ENCODE measurements around the gene FBXL7.

The FBXL7 gene

GRCh38 chr5:15600035-15600434 is 100.1 kb downstream of the FBXL7 start:
- Histone ChIP-seq H3K36me3 (ENCODE audit: insufficient read depth, low read length) (no peaks in the 10 kb centered on the region), H3K4me3 (ENCODE audit: low read depth in 1 of 2, low read length in 2 of 2) (no peak overlapping the region)
- ATAC-seq (ENCODE audit: insufficient read depth, low read depth), result no peak

DNA sequence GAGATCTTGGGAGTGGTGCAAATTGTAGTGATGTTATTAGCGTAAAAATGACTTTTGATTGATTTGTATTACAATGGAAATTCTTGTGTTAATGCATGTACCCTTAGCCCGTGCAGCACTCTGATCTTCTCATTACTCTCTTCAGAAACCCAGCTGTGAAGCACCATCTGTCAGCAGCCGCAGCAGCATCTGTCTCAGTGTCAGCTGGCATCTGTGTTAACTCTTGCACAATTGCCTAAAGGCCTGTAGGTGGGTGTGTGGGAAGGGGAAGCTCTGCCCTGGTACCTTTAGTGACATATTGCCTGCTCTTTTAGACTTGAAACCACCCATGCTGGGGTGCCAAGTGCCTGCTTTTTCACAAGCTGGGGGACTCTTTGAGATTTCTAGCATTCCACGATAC is 101.3 kb downstream of the FBXL7 start:
- TF ChIP-seq EZH2 (IDR thresholded peaks at IDR 0.05; ENCODE audit: borderline replicate concordance, low read depth, low read length, severe bottlenecking), result no peak
- TF ChIP-seq, protein P1, sequence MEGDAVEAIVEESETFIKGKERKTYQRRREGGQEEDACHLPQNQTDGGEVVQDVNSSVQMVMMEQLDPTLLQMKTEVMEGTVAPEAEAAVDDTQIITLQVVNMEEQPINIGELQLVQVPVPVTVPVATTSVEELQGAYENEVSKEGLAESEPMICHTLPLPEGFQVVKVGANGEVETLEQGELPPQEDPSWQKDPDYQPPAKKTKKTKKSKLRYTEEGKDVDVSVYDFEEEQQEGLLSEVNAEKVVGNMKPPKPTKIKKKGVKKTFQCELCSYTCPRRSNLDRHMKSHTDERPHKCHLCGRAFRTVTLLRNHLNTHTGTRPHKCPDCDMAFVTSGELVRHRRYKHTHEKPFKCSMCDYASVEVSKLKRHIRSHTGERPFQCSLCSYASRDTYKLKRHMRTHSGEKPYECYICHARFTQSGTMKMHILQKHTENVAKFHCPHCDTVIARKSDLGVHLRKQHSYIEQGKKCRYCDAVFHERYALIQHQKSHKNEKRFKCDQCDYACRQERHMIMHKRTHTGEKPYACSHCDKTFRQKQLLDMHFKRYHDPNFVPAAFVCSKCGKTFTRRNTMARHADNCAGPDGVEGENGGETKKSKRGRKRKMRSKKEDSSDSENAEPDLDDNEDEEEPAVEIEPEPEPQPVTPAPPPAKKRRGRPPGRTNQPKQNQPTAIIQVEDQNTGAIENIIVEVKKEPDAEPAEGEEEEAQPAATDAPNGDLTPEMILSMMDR (IDR thresholded peaks at IDR 0.05; ENCODE audit: borderline replicate concordance, extremely low read depth, low read length, poor library complexity, severe bottlenecking), result no peak
- Histone ChIP-seq H3K4me2 (ENCODE audit: insufficient read depth, low read length) (no peak overlapping the region), H2AFZ (ENCODE audit: low read depth, low read length) (no peak overlapping the region), H3K4me1 (ENCODE audit: insufficient read depth, low read length) (no peaks in the 10 kb centered on the region), H3K79me2 (ENCODE audit: insufficient read depth, low read length) (no peaks in the 10 kb centered on the region), H3K4me3 (ENCODE audit: low read depth in 1 of 2, low read length in 2 of 2) (no peak overlapping the region), H3K36me3 (ENCODE audit: insufficient read depth, low read length) (no peaks in the 10 kb centered on the region), H3K9me3 (ENCODE audit: insufficient read depth, low read length, severe bottlenecking) (no peaks in the 10 kb centered on the region), H4K20me1 (ENCODE audit: insufficient read depth, low read length) (no peaks in the 10 kb centered on the region), H3K27me3 (ENCODE audit: insufficient read depth, low read length, poor library complexity) (no peaks in the 10 kb centered on the region), H3K9ac (ENCODE audit: low read depth, low read length) (no peak overlapping the region), H3K27ac (ENCODE audit: low read length) (no peak overlapping the region)
- ATAC-seq (ENCODE audit: insufficient read depth, low read depth) (peak; percentile 65), DNase-seq (peak; percentile 23)

More at GRCh38 chr5:15600035-15600434, 100.1 kb downstream of the FBXL7 start:
- no peak overlapping the region for H3K4me2 ChIP-seq (ENCODE audit: insufficient read depth, low read length)
- no peaks in the 10 kb centered on the region for H3K9me3 ChIP-seq (ENCODE audit: insufficient read depth, low read length, severe bottlenecking)
- H3K79me2 ChIP-seq (ENCODE audit: insufficient read depth, low read length), result no peaks in the 10 kb centered on the region
- no peaks in the 10 kb centered on the region for H3K4me1 ChIP-seq (ENCODE audit: insufficient read depth, low read length)
- H2AFZ ChIP-seq (ENCODE audit: low read depth, low read length), result no peak overlapping the region
- no peak for DNase-seq
- TF ChIP-seq, protein P1 (IDR thresholded peaks at IDR 0.05; ENCODE audit: borderline replicate concordance, extremely low read depth, low read length, poor library complexity, severe bottlenecking), result no peak
- TF ChIP-seq EZH2 (IDR thresholded peaks at IDR 0.05; ENCODE audit: borderline replicate concordance, low read depth, low read length, severe bottlenecking), result no peak
- H3K27ac ChIP-seq (ENCODE audit: low read length), result no peak overlapping the region
- no peaks in the 10 kb centered on the region for H3K27me3 ChIP-seq (ENCODE audit: insufficient read depth, low read length, poor library complexity)
- H4K20me1 ChIP-seq (ENCODE audit: insufficient read depth, low read length), result no peaks in the 10 kb centered on the region
- H3K9ac ChIP-seq (ENCODE audit: low read depth, low read length), result no peak overlapping the region

DNA sequence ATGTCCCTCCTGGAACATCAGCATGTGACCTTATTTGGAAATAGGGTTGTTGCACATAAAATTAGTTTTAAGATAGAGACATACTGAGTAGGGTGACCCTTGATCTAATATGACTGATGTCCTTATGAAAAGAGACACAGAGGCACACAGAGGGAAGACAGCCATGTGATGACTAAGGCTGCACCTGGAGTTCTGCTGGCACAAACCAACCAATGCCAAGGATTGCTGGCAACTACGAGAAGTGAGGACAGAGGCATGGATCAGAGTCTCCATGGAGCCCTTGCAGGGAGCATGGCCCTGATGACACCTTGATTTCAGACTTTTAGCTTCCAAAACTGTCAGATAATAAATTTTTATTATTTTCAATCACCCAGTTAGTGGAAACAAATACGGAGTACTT is 101.9 kb downstream of the FBXL7 start:
- TF ChIP-seq, protein P1 (IDR thresholded peaks at IDR 0.05; ENCODE audit: borderline replicate concordance, extremely low read depth, low read length, poor library complexity, severe bottlenecking), result no peak
- no peak for TF ChIP-seq EZH2 (IDR thresholded peaks at IDR 0.05; ENCODE audit: borderline replicate concordance, low read depth, low read length, severe bottlenecking)
- no peaks in the 10 kb centered on the region for H3K9me3 ChIP-seq (ENCODE audit: insufficient read depth, low read length, severe bottlenecking)
- no peak overlapping the region for H3K9ac ChIP-seq (ENCODE audit: low read depth, low read length)
- no peaks in the 10 kb centered on the region for H3K36me3 ChIP-seq (ENCODE audit: insufficient read depth, low read length)
- H3K4me2 ChIP-seq (ENCODE audit: insufficient read depth, low read length), result no peak overlapping the region
- H3K4me3 ChIP-seq (ENCODE audit: low read depth in 1 of 2, low read length in 2 of 2), result no peak overlapping the region
- ATAC-seq (ENCODE audit: insufficient read depth, low read depth) (no peak), DNase-seq (no peak)
- no peak overlapping the region for H2AFZ ChIP-seq (ENCODE audit: low read depth, low read length)
- no peaks in the 10 kb centered on the region for H3K79me2 ChIP-seq (ENCODE audit: insufficient read depth, low read length)
- H3K4me1 ChIP-seq (ENCODE audit: insufficient read depth, low read length), result no peaks in the 10 kb centered on the region
- H3K27me3 ChIP-seq (ENCODE audit: insufficient read depth, low read length, poor library complexity), result no peaks in the 10 kb centered on the region
- H4K20me1 ChIP-seq (ENCODE audit: insufficient read depth, low read length), result no peaks in the 10 kb centered on the region
- H3K27ac ChIP-seq (ENCODE audit: low read length), result no peak overlapping the region

DNA sequence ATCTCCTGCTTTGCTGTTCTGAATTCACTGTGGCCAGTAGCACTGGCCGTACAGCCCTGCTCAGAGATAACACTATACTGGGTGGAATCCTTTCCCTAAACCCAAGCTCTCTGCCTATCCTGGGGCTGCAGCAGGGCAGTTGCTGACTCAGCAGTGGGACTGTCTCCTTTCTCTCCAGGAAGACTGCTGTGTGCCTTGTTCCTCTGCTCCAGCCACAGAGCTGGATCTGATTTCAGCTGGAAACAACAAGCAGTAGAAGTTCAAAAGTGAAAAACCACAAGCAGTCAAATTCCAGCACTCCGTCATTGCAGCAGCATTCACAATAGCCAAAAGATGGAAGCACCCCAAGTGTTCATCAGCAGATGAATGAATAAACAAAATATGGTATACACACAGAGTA is 105.0 kb downstream of the FBXL7 start:
- Histone ChIP-seq H3K36me3 (ENCODE audit: insufficient read depth, low read length) (no peaks in the 10 kb centered on the region), H3K4me2 (ENCODE audit: insufficient read depth, low read length) (no peak overlapping the region), H4K20me1 (ENCODE audit: insufficient read depth, low read length) (no peaks in the 10 kb centered on the region), H3K79me2 (ENCODE audit: insufficient read depth, low read length) (no peaks in the 10 kb centered on the region), H3K4me1 (ENCODE audit: insufficient read depth, low read length) (no peaks in the 10 kb centered on the region), H2AFZ (ENCODE audit: low read depth, low read length) (no peak overlapping the region), H3K9me3 (ENCODE audit: insufficient read depth, low read length, severe bottlenecking) (no peaks in the 10 kb centered on the region), H3K27me3 (ENCODE audit: insufficient read depth, low read length, poor library complexity) (no peaks in the 10 kb centered on the region), H3K4me3 (ENCODE audit: low read depth in 1 of 2, low read length in 2 of 2) (no peak overlapping the region), H3K9ac (ENCODE audit: low read depth, low read length) (no peak overlapping the region), H3K27ac (ENCODE audit: low read length) (no peak overlapping the region)
- DNase-seq, result no peak
- ATAC-seq (ENCODE audit: insufficient read depth, low read depth), result no peak
- TF ChIP-seq, protein P1 (IDR thresholded peaks at IDR 0.05; ENCODE audit: borderline replicate concordance, extremely low read depth, low read length, poor library complexity, severe bottlenecking), result no peak
- TF ChIP-seq EZH2 (IDR thresholded peaks at IDR 0.05; ENCODE audit: borderline replicate concordance, low read depth, low read length, severe bottlenecking), result no peak

Data from DND-41 (cell line).